Smooth muscle cell (in vitro differentiated cells): ENCODE measurements around the gene RFX2. TPM values are rescaled to one million over a fixed set of nuclear protein-coding genes. Genes with fewer than 3 reads are reported as not detected.
A peak's percentile ranks its signal among the peaks of the same experiment; 100 is the strongest.

Experiments used
- DNase-seq: peaks from one replicate; lab custom pipeline; 2025; ENCODE audit not compliant: unreplicated experiment; lab: John Stamatoyannopoulos, UW
- H2AFZ ChIP-seq: fragments of 200-600 bp; sonication (generic); 2 replicates; pipeline ENCODE4 v1.6.0; 2016; ENCODE audit warnings: antibody characterized with exemption, low read depth, mild to moderate bottlenecking
- H3F3A ChIP-seq: fragments of 200-600 bp; sonication (generic); 2 replicates; pipeline ENCODE4 v1.6.0; 2017; ENCODE audit warnings: antibody characterized with exemption, low read depth
- H3K27ac ChIP-seq: fragments of 200-600 bp; sonication (generic); 2 replicates; pipeline ENCODE4 v1.5.1; 2016; ENCODE audit warnings: low read depth, mild to moderate bottlenecking
- H3K27me3 ChIP-seq: fragments of 200-600 bp; sonication (generic); 2 replicates; pipeline ENCODE4 v1.6.1; 2016; ENCODE audit warnings: low read depth, mild to moderate bottlenecking
- H3K36me3 ChIP-seq: fragments of 200-600 bp; sonication (generic); 2 replicates; pipeline ENCODE4 v1.5.1; 2016; ENCODE audit warnings: low read depth
- H3K4me1 ChIP-seq: fragments of 200-600 bp; sonication (generic); 2 replicates; pipeline ENCODE4 v1.5.1; 2016; ENCODE audit warnings: low read depth
- H3K4me2 ChIP-seq: fragments of 200-600 bp; sonication (generic); 2 replicates; pipeline ENCODE4 v1.6.0; 2016; ENCODE audit warnings: mild to moderate bottlenecking
- H3K4me3 ChIP-seq: fragments of 200-600 bp; sonication (generic); 2 replicates; pipeline ENCODE4 v1.5.1; 2016; ENCODE audit warnings: mild to moderate bottlenecking
- H3K79me2 ChIP-seq: fragments of 200-600 bp; sonication (generic); 2 replicates; pipeline ENCODE4 v1.6.0; 2016; ENCODE audit warnings: low read depth, mild to moderate bottlenecking
- H3K9ac ChIP-seq: fragments of 200-600 bp; sonication (generic); 2 replicates; pipeline ENCODE4 v1.6.0; 2016; ENCODE audit warnings: low read depth
- H3K9me3 ChIP-seq: fragments of 200-600 bp; sonication (generic); replicated peaks from 2 replicates; pipeline ENCODE4 v1.5.1; 2016; ENCODE audit warnings: low read depth
- H4K20me1 ChIP-seq: fragments of 200-600 bp; sonication (generic); 2 replicates; pipeline ENCODE4 v1.6.0; 2016; ENCODE audit warnings: low read depth
- WGBS: methylation state at CpG from one replicate; pipeline ENCODE4 v1.1.7; 2016; ENCODE audit warnings: low lambda C conversion rate; 5-methylcytosine and 5-hydroxymethylcytosine counted together
- polyA plus RNA-seq: library from polyadenylated mRNA; unstranded; fragments of >200 nt; fragmentation: Nextera tagmentation; extraction: Ambion mirVana; gene quantifications from 2 replicates; pipeline ENCODE4 v1.2.1, GENCODE V29; 2016
- total RNA-seq: library from RNA; depleted of rRNA; stranded (reverse); fragments of >200 nt; gene quantifications from 2 replicates; pipeline ENCODE4 v1.2.3, GENCODE V29; 2014
- TF ChIP-seq, protein P1 (sequence below): fragments of 200-600 bp; sonication (generic); IDR thresholded peaks from 2 replicates; pipeline ENCODE4 v1.5.1; 2017; ENCODE audit warnings: borderline replicate concordance, mild to moderate bottlenecking, antibody characterized with exemption; ENCODE audit not compliant: insufficient read depth, poor library complexity, severe bottlenecking

The RFX2 gene
- total and polyA plus RNA-seq, 2 experiments from 2014 or later = 4.7 to 7.5 TPM

DNA sequence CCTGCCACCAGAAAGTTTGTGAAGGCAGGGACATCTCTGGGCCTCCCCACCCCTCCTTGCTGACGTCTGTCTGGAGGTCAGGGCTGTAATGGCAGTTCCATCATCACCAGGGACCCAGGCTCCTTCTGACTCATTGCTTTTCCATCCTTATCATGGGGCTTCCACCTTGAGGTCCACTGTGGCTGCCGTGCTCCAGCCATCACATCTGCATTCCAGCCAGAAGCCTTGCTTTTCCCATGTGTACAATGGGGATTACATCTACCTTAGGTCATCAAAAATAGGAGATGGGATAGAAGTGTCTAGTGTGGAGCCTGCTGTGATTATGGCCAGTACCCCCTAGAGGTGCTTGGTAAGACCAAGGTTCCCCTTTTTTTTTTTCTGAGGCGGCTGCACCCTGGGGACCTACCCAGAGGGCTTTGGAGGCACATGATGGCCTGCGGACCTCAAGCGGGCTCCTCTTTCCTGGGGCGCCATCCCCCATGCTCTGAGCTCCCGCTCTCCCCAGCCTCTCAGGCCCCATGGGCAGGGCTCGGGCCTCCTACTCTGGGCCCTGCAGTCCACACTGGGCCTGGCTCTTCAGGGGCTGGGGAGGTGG, 119.0 kb downstream of the RFX2 start:
- Histone ChIP-seq H3K4me1 (no peaks in the 10 kb centered on the region), H3F3A (no peaks in the 10 kb centered on the region), H4K20me1 (no peaks in the 10 kb centered on the region), H3K4me3 (no peak overlapping the region), H2AFZ (no peak overlapping the region), H3K27me3 (no peaks in the 10 kb centered on the region), H3K36me3 (no peaks in the 10 kb centered on the region), H3K4me2 (no peak overlapping the region), H3K79me2 (no peaks in the 10 kb centered on the region), H3K9ac (no peak overlapping the region), H3K27ac (no peak overlapping the region), H3K9me3 (no peaks in the 10 kb centered on the region)
- DNase-seq = no peak
- WGBS = 96% methylated on average over 8 of the region's 8 CpGs
- TF ChIP-seq, protein P1, sequence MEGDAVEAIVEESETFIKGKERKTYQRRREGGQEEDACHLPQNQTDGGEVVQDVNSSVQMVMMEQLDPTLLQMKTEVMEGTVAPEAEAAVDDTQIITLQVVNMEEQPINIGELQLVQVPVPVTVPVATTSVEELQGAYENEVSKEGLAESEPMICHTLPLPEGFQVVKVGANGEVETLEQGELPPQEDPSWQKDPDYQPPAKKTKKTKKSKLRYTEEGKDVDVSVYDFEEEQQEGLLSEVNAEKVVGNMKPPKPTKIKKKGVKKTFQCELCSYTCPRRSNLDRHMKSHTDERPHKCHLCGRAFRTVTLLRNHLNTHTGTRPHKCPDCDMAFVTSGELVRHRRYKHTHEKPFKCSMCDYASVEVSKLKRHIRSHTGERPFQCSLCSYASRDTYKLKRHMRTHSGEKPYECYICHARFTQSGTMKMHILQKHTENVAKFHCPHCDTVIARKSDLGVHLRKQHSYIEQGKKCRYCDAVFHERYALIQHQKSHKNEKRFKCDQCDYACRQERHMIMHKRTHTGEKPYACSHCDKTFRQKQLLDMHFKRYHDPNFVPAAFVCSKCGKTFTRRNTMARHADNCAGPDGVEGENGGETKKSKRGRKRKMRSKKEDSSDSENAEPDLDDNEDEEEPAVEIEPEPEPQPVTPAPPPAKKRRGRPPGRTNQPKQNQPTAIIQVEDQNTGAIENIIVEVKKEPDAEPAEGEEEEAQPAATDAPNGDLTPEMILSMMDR = no peak

DNA sequence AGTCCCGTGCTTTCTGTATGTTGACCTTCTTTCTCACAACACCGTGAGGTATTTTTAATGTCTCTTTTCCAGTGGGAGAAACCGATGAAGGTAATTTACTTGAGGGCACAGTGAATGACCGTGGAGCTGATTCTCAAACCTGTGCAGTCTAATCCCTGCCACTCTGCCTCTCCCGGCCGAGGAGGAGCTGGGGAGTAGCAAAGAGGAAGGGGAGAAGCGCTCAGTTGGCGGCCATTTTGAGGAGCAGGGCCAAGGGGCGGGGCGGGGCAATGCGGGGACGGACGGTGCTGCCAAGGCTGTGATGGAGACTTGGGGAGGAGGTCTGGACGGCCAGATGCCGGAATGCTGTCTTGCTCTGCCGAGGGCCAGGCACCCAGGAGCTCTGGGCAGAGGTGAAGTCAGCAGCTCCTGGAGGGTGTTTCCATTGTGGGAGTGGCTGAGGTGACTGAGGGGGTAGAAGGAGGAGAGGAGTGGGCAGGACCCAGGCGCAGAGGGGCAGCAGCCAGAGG, 120.0 kb downstream of the RFX2 start:
- H3K4me1 ChIP-seq = no peaks in the 10 kb centered on the region
- no peak overlapping the region for H3K4me2 ChIP-seq
- no peaks in the 10 kb centered on the region for H3K9me3 ChIP-seq
- no peak overlapping the region for H3K4me3 ChIP-seq
- TF ChIP-seq, protein P1 = no peak
- no peaks in the 10 kb centered on the region for H3F3A ChIP-seq
- H3K27ac ChIP-seq = no peak overlapping the region
- peak overlapping the region; percentile 62 for H2AFZ ChIP-seq
- WGBS = 71% methylated on average over 8 of the region's 17 CpGs
- H4K20me1 ChIP-seq = no peaks in the 10 kb centered on the region
- no peaks in the 10 kb centered on the region for H3K27me3 ChIP-seq
- no peaks in the 10 kb centered on the region for H3K79me2 ChIP-seq
- H3K9ac ChIP-seq = no peak overlapping the region
- DNase-seq = no peak
- H3K36me3 ChIP-seq = no peaks in the 10 kb centered on the region

DNA sequence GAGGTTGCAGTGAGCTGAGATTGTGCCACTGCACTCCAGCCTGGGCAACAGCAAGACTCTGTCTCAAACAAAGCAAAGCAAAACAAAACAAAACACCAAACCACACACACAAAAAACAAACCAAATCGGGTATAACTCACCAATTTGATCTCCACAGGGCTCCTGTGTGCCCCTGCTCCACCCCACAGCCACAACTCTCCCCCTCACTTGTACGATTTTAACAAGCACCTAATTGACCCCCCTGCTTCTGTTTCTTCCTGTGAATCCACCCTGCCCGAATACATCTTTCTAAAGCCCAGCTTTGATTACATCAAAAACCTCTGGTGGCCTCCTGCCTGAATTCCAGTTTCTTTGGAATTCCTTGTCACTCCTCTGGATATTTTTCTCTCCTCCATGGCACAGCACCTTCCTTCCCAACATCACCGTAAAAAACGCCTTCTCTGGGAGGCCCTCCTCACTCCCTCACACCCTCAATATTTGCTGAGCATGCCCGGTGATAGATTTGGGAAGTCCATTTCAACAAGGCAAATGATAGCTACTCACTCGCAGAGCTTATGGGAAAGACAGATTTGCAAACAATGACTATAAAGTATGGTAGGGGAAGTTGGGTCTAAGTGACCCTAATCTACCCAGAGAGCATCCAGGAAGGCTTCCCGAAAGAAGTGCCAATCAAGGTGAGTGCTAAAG, 120.8 kb downstream of the RFX2 start:
- 89% methylated on average over 8 of the region's 8 CpGs for WGBS
- TF ChIP-seq, protein P1 = no peak
- no peaks in the 10 kb centered on the region for H4K20me1 ChIP-seq
- H3F3A ChIP-seq = no peaks in the 10 kb centered on the region
- no peak overlapping the region for H3K9ac ChIP-seq
- no peaks in the 10 kb centered on the region for H3K79me2 ChIP-seq
- no peak for DNase-seq
- no peak overlapping the region for H3K4me2 ChIP-seq
- H2AFZ ChIP-seq = no peak overlapping the region
- no peaks in the 10 kb centered on the region for H3K9me3 ChIP-seq
- H3K4me3 ChIP-seq = no peak overlapping the region
- H3K27ac ChIP-seq = no peak overlapping the region
- H3K36me3 ChIP-seq = no peaks in the 10 kb centered on the region
- H3K27me3 ChIP-seq = no peaks in the 10 kb centered on the region
- no peaks in the 10 kb centered on the region for H3K4me1 ChIP-seq
